Prostate gland (tissue), 2 donors: ENCODE data around the gene MKLN1.

ENCODE experiments used
- POLR2A ChIP-seq: fragments of 450-650 bp; IDR thresholded peaks from one replicate; pipeline ENCODE4 v1.6.1; 2016; ENCODE audit warnings: antibody characterized with exemption, mild to moderate bottlenecking
- POLR2AphosphoS5 ChIP-seq: sonication (generic); formaldehyde crosslinking; IDR thresholded peaks from one replicate; pipeline ENCODE4 v1.6.1; 2017; ENCODE audit warnings: antibody characterized with exemption
- TF ChIP-seq, protein P1 (sequence below), 4 experiments: fragments of 200-600 bp in 2 of 4; fragments of 450-650 bp in 2 of 4; sonication (generic) in 2 of 4; IDR thresholded peaks; 1 replicate in 3 of 4; 2 replicates in 1 of 4; pipeline ENCODE4 v1.5.1; 2016 to 2019; ENCODE audit warnings: antibody characterized with exemption in 4 of 4, mild to moderate bottlenecking in 2 of 4, moderate library complexity in 2 of 4

- TF ChIP-seq, protein P1, sequence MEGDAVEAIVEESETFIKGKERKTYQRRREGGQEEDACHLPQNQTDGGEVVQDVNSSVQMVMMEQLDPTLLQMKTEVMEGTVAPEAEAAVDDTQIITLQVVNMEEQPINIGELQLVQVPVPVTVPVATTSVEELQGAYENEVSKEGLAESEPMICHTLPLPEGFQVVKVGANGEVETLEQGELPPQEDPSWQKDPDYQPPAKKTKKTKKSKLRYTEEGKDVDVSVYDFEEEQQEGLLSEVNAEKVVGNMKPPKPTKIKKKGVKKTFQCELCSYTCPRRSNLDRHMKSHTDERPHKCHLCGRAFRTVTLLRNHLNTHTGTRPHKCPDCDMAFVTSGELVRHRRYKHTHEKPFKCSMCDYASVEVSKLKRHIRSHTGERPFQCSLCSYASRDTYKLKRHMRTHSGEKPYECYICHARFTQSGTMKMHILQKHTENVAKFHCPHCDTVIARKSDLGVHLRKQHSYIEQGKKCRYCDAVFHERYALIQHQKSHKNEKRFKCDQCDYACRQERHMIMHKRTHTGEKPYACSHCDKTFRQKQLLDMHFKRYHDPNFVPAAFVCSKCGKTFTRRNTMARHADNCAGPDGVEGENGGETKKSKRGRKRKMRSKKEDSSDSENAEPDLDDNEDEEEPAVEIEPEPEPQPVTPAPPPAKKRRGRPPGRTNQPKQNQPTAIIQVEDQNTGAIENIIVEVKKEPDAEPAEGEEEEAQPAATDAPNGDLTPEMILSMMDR (IDR thresholded peaks at IDR 0.05): no peak
- TF ChIP-seq POLR2AphosphoS5 (no peak), POLR2A (no peak)
Observed at GRCh38 chr7:131533151-131533559, 205.5 kb downstream of the MKLN1 start.
